Fibroblast of the conjunctiva (primary cell): ENCODE measurements around the gene ADORA2B.
"Not testable (repeated sequence)": the region's sequence is repeated elsewhere in the genome, so short reads cannot be mapped to it uniquely, and the experiment has no call there.

Experiments
- DNase-seq: peaks from one replicate; pipeline ENCODE4 v3.0.0-alpha.2; 2010; ENCODE audit warnings: low read depth

ADORA2B gene

GRCh38 chr17:15954222-15954621 is 9.3 kb downstream of the ADORA2B start:
- peak; percentile 35 for DNase-seq

GRCh38 chr17:15955793-15956541 is 11.0 kb downstream of the ADORA2B start:
- no peak for DNase-seq

- no peak for DNase-seq
Observed at GRCh38 chr17:15957206-15957605, 12.3 kb downstream of the ADORA2B start.

GRCh38 chr17:15957608-15958307 is 12.8 kb downstream of the ADORA2B start:
- no peak for DNase-seq

GRCh38 chr17:15958484-15958854 is 13.5 kb downstream of the ADORA2B start:
- DNase-seq, result no peak

- DNase-seq, result peak; percentile 31
Observed at GRCh38 chr17:15963670-15964110, 18.8 kb downstream of the ADORA2B start.

- DNase-seq, result no peak
Observed at GRCh38 chr17:15965528-15965927, 20.6 kb downstream of the ADORA2B start.

- DNase-seq, result no peak
Observed at GRCh38 chr17:15966183-15966878, 21.4 kb downstream of the ADORA2B start.

GRCh38 chr17:15966879-15967248 is 21.9 kb downstream of the ADORA2B start:
- no peak for DNase-seq

GRCh38 chr17:15967706-15968399 is 22.9 kb downstream of the ADORA2B start:
- no peak for DNase-seq

- no peak for DNase-seq
Observed at GRCh38 chr17:15969463-15969862, 24.5 kb downstream of the ADORA2B start.

GRCh38 chr17:15970500-15970899 is 25.6 kb downstream of the ADORA2B start:
- no peak for DNase-seq

- DNase-seq, result no peak
Observed at GRCh38 chr17:15971098-15971678, 26.3 kb downstream of the ADORA2B start.

GRCh38 chr17:15971882-15972281 is 27.0 kb downstream of the ADORA2B start:
- no peak for DNase-seq

- no peak for DNase-seq
Observed at GRCh38 chr17:15972497-15972951, 27.6 kb downstream of the ADORA2B start.

GRCh38 chr17:15973016-15973415 is 28.1 kb downstream of the ADORA2B start:
- DNase-seq, result no peak

GRCh38 chr17:15973834-15974233 is 28.9 kb downstream of the ADORA2B start:
- no peak for DNase-seq

- no peak for DNase-seq
Observed at GRCh38 chr17:15977894-15978293, 33.0 kb downstream of the ADORA2B start.

GRCh38 chr17:15978606-15979005 is 33.7 kb downstream of the ADORA2B start:
- DNase-seq, result no peak

- DNase-seq, result not testable (repeated sequence)
Observed at GRCh38 chr17:15979013-15979412, 34.1 kb downstream of the ADORA2B start.

- no peak for DNase-seq
Observed at GRCh38 chr17:15981208-15981607, 36.3 kb downstream of the ADORA2B start.
